HG03139 (cell line): ENCODE results near the gene PTPRN2.

Experiments used
- ATAC-seq: cut with Tn5 transposase; IDR thresholded peaks from one replicate; pipeline ENCODE4 v1.9.1; 2021; ENCODE audit not compliant: unreplicated experiment

Gene PTPRN2

GRCh38 chr7:157688533-157689268 lies 898.9 kb downstream of the PTPRN2 start:
- ATAC-seq, result no peak

GRCh38 chr7:157687845-157688532 lies 899.6 kb downstream of the PTPRN2 start:
- ATAC-seq, result no peak

DNA sequence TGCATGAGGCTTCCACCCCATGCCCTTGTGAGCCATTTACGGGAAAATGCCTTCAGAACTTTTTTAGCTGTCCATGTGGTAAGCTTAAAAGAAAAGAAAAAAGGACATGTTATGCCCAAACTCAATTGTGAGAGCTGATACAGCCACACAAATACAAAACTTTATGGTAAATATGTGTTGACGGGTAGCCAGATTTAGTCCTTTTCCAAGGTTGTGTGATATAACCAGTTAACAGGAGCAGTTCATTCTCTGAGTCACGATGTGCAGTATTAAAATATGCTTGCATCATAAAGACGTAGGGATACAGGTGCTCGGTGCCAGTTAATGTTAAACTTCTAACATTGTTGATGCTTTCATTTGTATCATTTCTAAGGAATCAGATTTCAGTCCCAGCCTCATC lies 900.5 kb downstream of the PTPRN2 start:
- ATAC-seq, result no peak

- ATAC-seq, result no peak
Measured at GRCh38 chr7:157686285-157686894, 901.2 kb downstream of the PTPRN2 start.

DNA sequence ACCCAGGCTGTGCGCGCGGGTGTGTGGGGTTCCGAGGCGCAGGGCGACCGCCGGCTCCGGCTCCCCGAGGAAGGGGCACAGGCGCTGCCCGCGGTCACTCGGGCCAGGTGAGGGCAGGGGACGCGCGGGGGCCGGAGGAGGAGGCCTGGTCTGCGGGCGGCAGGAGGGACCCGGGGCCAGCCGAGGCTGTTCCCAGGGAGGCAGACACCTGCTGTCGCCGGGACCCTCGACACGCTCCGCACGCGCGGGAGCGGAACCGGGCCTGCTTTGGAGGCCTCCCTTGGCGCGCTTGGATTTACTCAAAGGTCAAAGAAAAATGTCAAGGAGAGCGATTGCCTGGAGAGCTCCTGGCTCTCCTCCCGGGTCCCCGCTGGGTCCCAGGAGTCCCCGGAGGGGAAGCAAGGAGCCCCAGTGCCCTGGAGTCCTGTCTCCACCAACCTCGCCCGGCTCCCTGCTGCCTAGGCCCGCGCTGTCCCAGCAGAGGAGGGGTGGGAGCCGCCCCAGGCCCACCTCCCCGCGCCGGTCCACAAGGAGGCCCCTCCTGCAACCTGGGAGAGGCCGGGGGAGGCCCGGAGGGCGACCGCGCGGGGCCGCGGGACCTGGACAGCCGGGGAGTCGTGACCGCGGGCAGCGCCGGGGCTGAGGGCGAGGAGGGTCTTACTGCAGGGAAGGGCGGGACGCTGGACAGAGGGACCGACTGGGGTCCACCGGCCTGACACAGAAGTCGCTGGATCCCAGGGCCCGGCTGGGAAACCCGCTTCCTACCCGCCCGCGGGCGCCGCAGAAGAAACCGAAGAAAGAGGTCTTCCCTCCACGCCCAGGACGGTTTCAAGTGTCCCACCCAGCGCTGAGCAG lies 902.0 kb downstream of the PTPRN2 start:
- ATAC-seq, result no peak

- no peak for ATAC-seq
Measured at GRCh38 chr7:157684909-157685429, 902.7 kb downstream of the PTPRN2 start.

GRCh38 chr7:157684157-157684908 lies 903.3 kb downstream of the PTPRN2 start:
- no peak for ATAC-seq

- no peak for ATAC-seq
Measured at GRCh38 chr7:157683747-157684156, 903.9 kb downstream of the PTPRN2 start.

DNA sequence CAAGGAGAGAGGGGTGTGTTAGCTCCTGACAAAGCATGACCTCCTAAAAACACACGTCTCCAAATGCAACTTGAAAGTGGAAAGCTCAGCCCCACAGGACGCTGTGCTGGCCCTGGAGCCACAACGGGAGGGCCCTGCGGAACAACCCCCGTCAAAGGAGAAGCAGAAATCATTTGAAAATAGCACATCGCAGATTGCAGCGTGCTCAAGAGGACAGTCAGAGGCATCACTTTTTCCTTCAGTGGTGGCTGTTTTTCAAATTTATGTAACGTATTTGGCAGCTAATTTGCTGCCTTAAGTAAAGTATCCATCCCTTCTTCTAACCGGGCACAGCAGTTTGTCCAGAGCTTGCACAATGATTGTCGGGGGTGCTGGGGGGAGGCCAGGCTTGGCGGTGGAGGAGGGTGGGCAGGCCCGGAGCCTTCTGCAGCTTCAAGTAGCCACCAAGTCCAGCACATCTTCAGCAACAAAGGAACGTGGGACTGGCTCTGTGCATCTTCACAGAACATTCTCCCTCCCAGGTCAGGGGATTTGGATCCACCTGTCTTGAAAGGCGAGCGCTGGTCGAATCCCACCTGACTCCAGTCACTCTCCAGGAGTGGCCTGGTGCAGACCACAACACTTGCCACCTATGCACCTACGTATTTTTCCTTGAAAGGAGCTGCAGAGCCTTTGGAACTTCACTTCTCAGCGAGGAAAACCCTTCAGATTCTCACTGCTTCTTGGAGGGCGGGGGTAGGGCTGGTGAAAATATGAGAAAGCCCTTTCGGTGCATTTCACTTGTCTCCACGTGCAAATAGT lies 904.5 kb downstream of the PTPRN2 start:
- ATAC-seq, result no peak

DNA sequence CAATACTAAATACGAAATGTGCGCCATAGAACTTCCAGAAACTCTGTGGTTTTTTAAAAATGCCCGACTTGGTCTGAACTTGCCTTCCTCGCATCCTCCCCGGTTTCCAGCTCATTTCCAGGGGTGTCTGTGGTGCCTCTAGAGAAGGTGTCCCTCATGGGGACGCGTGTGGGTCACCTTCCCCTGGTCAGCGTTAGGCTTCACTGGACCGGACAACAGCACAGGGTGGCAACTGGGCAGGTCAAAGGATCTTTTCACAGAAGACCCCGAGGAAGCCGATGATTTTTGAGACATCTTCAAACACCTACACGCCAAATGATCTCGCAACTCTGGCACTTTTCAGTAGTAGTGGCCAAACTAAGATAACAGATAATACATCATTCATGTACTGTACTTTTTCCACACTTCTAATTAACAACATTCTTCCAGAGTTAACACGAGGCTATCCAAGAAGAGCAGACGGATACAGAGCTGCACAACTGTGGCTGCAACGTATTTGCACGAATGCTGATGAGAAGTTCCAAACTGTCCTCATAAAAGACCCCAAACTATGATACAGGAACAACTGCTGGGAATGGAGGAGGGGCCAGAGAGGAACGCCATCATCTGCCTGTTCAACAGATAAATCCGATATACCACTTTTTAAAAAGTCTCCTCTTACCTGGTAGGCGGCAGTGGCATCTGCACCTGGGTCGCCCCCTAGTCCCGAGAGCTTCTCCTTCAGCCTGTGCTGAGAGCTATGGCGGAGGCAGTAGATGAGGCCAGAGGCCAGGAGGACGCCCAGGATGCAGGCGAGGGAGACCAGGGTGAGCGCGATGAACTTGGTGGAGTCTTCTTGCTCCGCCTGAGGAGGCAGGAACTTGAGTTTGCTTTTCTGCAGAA lies 905.3 kb downstream of the PTPRN2 start:
- ATAC-seq, result no peak

GRCh38 chr7:157679607-157680006 lies 908.0 kb downstream of the PTPRN2 start:
- ATAC-seq, result no peak

- no peak for ATAC-seq
Measured at GRCh38 chr7:157678501-157678900, 909.1 kb downstream of the PTPRN2 start.

DNA sequence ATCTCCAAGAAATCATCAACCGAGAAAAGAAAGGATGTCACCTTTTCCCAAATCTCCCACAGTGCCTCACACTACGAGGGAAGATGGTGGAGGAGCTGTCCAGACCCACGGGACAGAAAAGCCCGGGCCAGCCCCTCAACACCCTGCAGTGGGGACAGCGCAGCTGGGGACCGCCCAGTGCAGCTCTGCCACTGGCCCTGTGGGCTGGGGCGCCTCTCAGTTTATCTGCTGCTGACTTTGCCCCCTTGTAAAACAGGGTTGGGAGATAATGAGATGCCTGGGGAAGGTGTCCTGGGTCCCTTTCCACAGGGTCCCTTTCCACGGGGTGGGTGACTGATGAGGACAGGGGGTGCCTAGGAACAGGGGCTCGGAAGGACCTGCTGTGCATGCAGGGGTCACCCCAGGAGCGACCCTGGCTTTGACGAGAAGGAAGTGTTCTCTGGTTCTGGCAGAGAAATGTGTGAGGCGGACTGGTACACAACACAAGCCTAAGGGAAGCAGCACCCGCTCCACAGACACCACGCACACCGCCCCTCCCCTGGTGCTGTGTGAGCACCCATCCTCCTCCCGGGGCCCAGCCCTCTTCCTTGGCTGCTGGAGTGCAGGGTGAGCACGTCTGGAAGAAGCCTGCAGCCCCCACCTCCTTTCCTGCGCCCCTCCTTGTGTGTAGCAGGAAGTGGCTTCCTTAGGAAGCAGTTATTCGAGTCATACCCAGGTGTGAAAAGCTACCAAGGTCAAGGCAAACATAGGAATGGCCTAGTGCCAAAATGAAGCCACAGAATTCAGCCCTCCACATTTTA lies 911.0 kb downstream of the PTPRN2 start:
- no peak for ATAC-seq

DNA sequence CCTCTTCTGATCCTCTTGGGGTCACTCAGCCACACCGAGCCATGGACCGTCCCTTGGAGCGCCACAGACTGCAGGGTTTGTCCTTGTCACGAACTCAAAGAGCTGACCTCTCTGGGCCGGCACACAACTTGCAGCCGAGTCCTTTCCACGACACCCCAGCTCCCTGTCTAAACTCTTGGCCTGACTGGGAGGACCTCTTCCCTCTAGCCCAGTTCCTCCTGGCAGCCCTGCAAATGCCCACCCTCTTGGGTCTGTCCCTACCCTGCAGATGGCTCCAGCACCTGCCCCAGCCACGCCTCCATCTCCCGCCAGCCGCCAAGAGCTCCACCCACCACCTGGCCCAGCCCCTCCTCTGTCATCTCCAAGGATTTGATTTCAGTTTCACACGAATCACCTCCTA lies 911.6 kb downstream of the PTPRN2 start:
- ATAC-seq, result no peak

DNA sequence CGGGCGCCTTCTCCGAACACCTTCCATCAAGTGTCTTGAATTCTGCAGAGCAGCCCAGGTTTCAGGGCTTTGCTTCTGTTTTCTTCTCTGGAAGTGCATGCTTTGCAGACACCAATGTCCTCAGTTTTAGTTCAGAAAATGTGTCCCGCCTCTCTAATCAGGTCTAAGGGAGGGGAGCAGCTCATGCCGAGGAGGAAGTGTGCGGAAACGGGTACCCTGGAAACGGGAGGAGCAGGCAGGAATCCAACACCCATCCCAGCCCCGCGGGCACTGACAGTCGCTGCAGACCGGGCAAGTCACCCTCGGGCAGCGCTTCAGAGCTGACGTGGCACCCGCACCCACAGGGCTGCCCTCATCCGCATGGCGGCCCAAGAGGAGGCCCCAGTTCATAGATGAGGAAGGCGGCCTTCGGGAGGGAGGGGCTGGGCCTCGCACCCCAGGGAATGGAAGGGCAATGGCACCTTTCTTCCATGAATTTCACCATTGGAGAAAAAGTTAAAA lies 912.1 kb downstream of the PTPRN2 start:
- ATAC-seq, result no peak

GRCh38 chr7:157674715-157675426 lies 912.8 kb downstream of the PTPRN2 start:
- no peak for ATAC-seq
